Effector memory CD4-positive, alpha-beta T cell (primary cell): Measurements from ENCODE around the gene GAS6.

Experiments used
- DNase-seq, 3 donors: peaks; one replicate each; pipeline ENCODE4 v3.0.0-alpha.2; 2020
- H3K27ac ChIP-seq: 2 replicates; pipeline ENCODE4 v1.7.0; 2013; ENCODE audit warnings: mild to moderate bottlenecking, low read length, moderate library complexity; ENCODE audit not compliant: insufficient read depth, poor library complexity, severe bottlenecking
- H3K27me3 ChIP-seq: replicated peaks from 2 replicates; pipeline ENCODE4 v1.7.0; 2013; ENCODE audit warnings: mild to moderate bottlenecking, low read length; ENCODE audit not compliant: insufficient read depth, control insufficient read depth, poor library complexity, severe bottlenecking
- H3K36me3 ChIP-seq: 2 replicates; pipeline ENCODE4 v1.7.0; 2013; ENCODE audit warnings: mild to moderate bottlenecking, low read length, moderate library complexity; ENCODE audit not compliant: control insufficient read depth, insufficient read depth
- H3K4me1 ChIP-seq: 2 replicates; pipeline ENCODE4 v1.7.0; 2013; ENCODE audit warnings: low read length, mild to moderate bottlenecking; ENCODE audit not compliant: control insufficient read depth, insufficient read depth, poor library complexity, severe bottlenecking
- H3K4me3 ChIP-seq: 2 replicates; pipeline ENCODE4 v1.7.0; 2013; ENCODE audit warnings: low read length, low read depth, mild to moderate bottlenecking; ENCODE audit not compliant: insufficient read depth, poor library complexity, severe bottlenecking
- H3K9me3 ChIP-seq: 2 replicates; pipeline ENCODE4 v1.7.0; 2013; ENCODE audit warnings: mild to moderate bottlenecking, low read length, moderate library complexity; ENCODE audit not compliant: control insufficient read depth

Gene GAS6

DNA sequence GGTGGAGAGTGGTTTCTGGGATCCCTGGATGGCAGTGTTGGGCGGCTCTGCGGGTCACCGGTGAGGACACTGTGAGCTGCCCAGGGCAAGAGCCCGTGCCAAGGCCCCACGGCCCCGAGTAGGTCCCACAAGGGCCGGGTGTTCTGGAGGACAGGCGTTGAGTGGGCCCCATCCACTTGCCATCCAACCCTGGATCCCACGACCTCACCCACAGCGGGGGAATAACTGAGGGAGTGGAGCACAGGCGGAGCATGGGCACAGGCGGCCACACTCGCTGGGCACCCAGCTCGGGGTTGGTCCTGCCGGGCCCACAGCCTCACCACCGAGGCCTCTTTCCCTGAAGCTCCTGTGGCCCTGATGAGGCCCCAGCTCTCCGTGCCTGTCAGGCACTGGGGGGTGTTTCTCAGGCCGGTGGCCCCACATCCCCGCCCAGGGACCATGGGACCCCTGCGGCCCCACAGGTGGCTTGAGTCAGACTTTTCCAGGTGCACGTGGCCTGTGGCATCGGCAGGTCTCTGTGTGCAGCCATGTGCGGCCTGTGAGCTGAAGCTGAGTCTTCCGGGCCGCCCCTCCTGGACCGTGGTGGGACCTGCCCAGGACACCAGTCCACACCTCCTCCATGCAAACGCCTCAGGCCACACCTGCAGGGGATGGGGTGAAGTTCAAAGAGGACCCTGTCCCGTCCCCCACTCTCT, 88.3 kb downstream of the GAS6 start:
- Histone ChIP-seq H3K4me3 (no peak overlapping the region), H3K27me3 (no peaks in the 10 kb centered on the region), H3K27ac (no peak overlapping the region), H3K4me1 (no peaks in the 10 kb centered on the region), H3K9me3 (no peaks in the 10 kb centered on the region), H3K36me3 (no peaks in the 10 kb centered on the region)
- no peak for DNase-seq

- H3K27ac ChIP-seq, result no peak overlapping the region
- H3K9me3 ChIP-seq, result no peaks in the 10 kb centered on the region
- H3K36me3 ChIP-seq, result no peaks in the 10 kb centered on the region
- H3K4me1 ChIP-seq, result no peaks in the 10 kb centered on the region
- H3K4me3 ChIP-seq, result no peak overlapping the region
- no peaks in the 10 kb centered on the region for H3K27me3 ChIP-seq
- DNase-seq, result no peak
These were observed 89.4 kb downstream of the GAS6 start for GRCh38 chr13:113774177-113775107.

GRCh38 chr13:113771709-113772331, 92.1 kb downstream of the GAS6 start:
- no peak for DNase-seq
- H3K27me3 ChIP-seq, result no peaks in the 10 kb centered on the region
- H3K27ac ChIP-seq, result no peak overlapping the region
- no peak overlapping the region for H3K4me3 ChIP-seq
- no peaks in the 10 kb centered on the region for H3K36me3 ChIP-seq
- no peaks in the 10 kb centered on the region for H3K9me3 ChIP-seq
- no peaks in the 10 kb centered on the region for H3K4me1 ChIP-seq

- H3K27me3 ChIP-seq, result no peaks in the 10 kb centered on the region
- H3K9me3 ChIP-seq, result no peaks in the 10 kb centered on the region
- no peaks in the 10 kb centered on the region for H3K4me1 ChIP-seq
- H3K4me3 ChIP-seq, result no peak overlapping the region
- no peaks in the 10 kb centered on the region for H3K36me3 ChIP-seq
- H3K27ac ChIP-seq, result no peak overlapping the region
- no peak for DNase-seq
These were observed 92.9 kb downstream of the GAS6 start for GRCh38 chr13:113770937-113771336.
